ENCODE results near the gene SV2C. TPM values are rescaled to one million over a fixed set of nuclear protein-coding genes. Genes with fewer than 3 reads are reported as not detected.

The SV2C gene
- polyA plus RNA-seq, 3 donors, result 0.01 to 0.02 TPM; not detected in 1

GRCh38 chr5:76397200-76397599 is 314.0 kb downstream of the SV2C start:
- Histone ChIP-seq H3K27ac (ENCODE audit: low read depth in 1 of 2, low read length in 2 of 2) (no peak overlapping the region), H3K27me3 (ENCODE audit: control insufficient read depth in 2 of 2, insufficient read depth in 2 of 2, low read length in 2 of 2) (no peaks in the 10 kb centered on the region), H3K4me3 (replicated peaks in 1 of 3; ENCODE audit: low read depth in 2 of 3, low read length in 3 of 3) (no peak overlapping the region), H2AFZ (ENCODE audit: insufficient read depth, low read depth, low read length, poor library complexity, severe bottlenecking) (no peak overlapping the region), H3K36me3 (replicated peaks in 1 of 2; ENCODE audit: control insufficient read depth in 1 of 2, insufficient read depth in 2 of 2, low read length in 2 of 2) (no peaks in the 10 kb centered on the region), H4K20me1 (ENCODE audit: insufficient read depth, low read length) (no peaks in the 10 kb centered on the region), H3K9me3 (replicated peaks in 1 of 2; ENCODE audit: control insufficient read depth in 1 of 2, insufficient read depth in 1 of 2, low read length in 2 of 2) (no peaks in the 10 kb centered on the region), H3K4me1 (ENCODE audit: control insufficient read depth in 1 of 2, insufficient read depth in 2 of 2, low read length in 2 of 2) (peaks cover 16 to 27% of the 10 kb centered on the region in 2 donors), H3K9ac (ENCODE audit: insufficient read depth, low read length, poor library complexity, severe bottlenecking) (no peak overlapping the region), H3K4me2 (replicated peaks; ENCODE audit: extremely low read depth, low read length, poor library complexity, severe bottlenecking) (no peak overlapping the region), H3K79me2 (ENCODE audit: insufficient read depth, low read length) (no peaks in the 10 kb centered on the region)
- TF ChIP-seq CTCF (IDR thresholded peaks at IDR 0.05), result no peak
- H3K27me3 Mint-ChIP-seq (ENCODE audit: low read depth in 3 of 3), result peaks cover 0 to 5% (median 0%) of the 10 kb centered on the region in 3 donors
- H3K9me3 Mint-ChIP-seq, result no peaks in the 10 kb centered on the region
- intact Hi-C loops (cut with micrococcal nuclease), result no loop called here
- no peak overlapping the region for H3K4me3 Mint-ChIP-seq
- peaks cover 25% of the 10 kb centered on the region for H3K4me1 Mint-ChIP-seq
- DNase-seq, result no peak
- no CpG with 5 or more reads among the region's 2 CpGs for WGBS (ENCODE audit: insufficient coverage)
- H3K36me3 Mint-ChIP-seq, result no peaks in the 10 kb centered on the region
- no peak overlapping the region for H3K27ac Mint-ChIP-seq

DNA sequence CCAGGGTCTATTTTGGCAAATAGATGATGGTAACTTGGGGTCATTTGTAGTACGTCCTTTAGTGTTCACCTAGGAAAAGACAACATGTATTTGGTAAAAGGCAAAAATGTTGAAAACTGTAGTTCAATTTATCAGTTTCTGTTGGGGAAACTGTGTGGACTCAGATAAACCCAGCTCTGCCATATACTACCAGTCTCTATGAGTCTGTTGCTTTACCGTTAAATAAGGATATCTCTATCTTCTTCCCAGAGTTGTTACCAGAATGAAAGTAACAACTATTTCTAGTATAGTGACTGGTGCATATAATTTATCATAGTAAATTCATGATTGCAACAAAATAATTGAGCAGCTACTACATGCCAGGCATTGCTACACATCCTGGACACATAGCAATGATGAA is 316.1 kb downstream of the SV2C start:
- Histone ChIP-seq H2AFZ (ENCODE audit: insufficient read depth, low read depth, low read length, poor library complexity, severe bottlenecking) (no peak overlapping the region), H3K9ac (ENCODE audit: insufficient read depth, low read length, poor library complexity, severe bottlenecking) (no peak overlapping the region), H3K4me2 (replicated peaks; ENCODE audit: extremely low read depth, low read length, poor library complexity, severe bottlenecking) (no peak overlapping the region), H3K27ac (ENCODE audit: low read depth in 1 of 2, low read length in 2 of 2) (no peak overlapping the region), H3K27me3 (ENCODE audit: control insufficient read depth in 2 of 2, insufficient read depth in 2 of 2, low read length in 2 of 2) (no peaks in the 10 kb centered on the region), H4K20me1 (ENCODE audit: insufficient read depth, low read length) (peaks cover 4% of the 10 kb centered on the region), H3K36me3 (replicated peaks in 1 of 2; ENCODE audit: control insufficient read depth in 1 of 2, insufficient read depth in 2 of 2, low read length in 2 of 2) (no peaks in the 10 kb centered on the region), H3K4me1 (ENCODE audit: control insufficient read depth in 1 of 2, insufficient read depth in 2 of 2, low read length in 2 of 2) (peaks cover 18 to 31% of the 10 kb centered on the region in 2 donors), H3K79me2 (ENCODE audit: insufficient read depth, low read length) (peaks cover 12% of the 10 kb centered on the region), H3K4me3 (replicated peaks in 1 of 3; ENCODE audit: low read depth in 2 of 3, low read length in 3 of 3) (no peak overlapping the region), H3K9me3 (replicated peaks in 1 of 2; ENCODE audit: control insufficient read depth in 1 of 2, insufficient read depth in 1 of 2, low read length in 2 of 2) (no peaks in the 10 kb centered on the region)
- Mint-ChIP-seq H3K4me1 (peaks cover 23% of the 10 kb centered on the region), H3K27me3 (ENCODE audit: low read depth in 3 of 3) (peaks cover 0 to 5% (median 0%) of the 10 kb centered on the region in 3 donors), H3K36me3 (no peaks in the 10 kb centered on the region), H3K9me3 (peaks cover 0 to 3% (median 0%) of the 10 kb centered on the region in 7 donors), H3K27ac (no peak overlapping the region), H3K4me3 (no peak overlapping the region)
- intact Hi-C loops (cut with micrococcal nuclease), result no loop called here
- DNase-seq, result no peak
- WGBS (ENCODE audit: insufficient coverage), result no CpG with 5 or more reads among the region's 2 CpGs
- TF ChIP-seq CTCF (IDR thresholded peaks at IDR 0.05), result no peak

All from CD14-positive monocyte (primary cell).